Activated CD4-positive, alpha-beta T cell treated with anti-CD3 and anti-CD28 coated beads, Interleukin-2, amount 10 ng/mL, durations not matched to agents 7 days and 5 days (primary cell): Measurements from ENCODE around the gene CLUH. TPM values are rescaled to one million over a fixed set of nuclear protein-coding genes. Genes with fewer than 3 reads are reported as not detected.
"Not testable (repeated sequence)": the region's sequence is repeated elsewhere in the genome, so short reads cannot be mapped to it uniquely, and the experiment has no call there.

ENCODE experiments used
- CTCF ChIA-PET: fragments of 350-600 bp; sonication (Branson Sonifier 250); formaldehyde crosslinking; loops from one replicate; lab custom pipeline; 2021; ENCODE audit warnings: antibody characterized with exemption; lab: Charles Lee
- POLR2A ChIA-PET: fragments of 350-600 bp; sonication (Branson Sonifier 250); formaldehyde crosslinking; loops from one replicate; lab custom pipeline; 2021; ENCODE audit warnings: antibody characterized with exemption; lab: Charles Lee
- DNase-seq: peaks from one replicate; pipeline ENCODE4 v3.0.0-alpha.2; 2020
- H3K27ac Mint-ChIP-seq: one replicate; pipeline ENCODE4 v1.8.0; 2021; ENCODE audit warnings: mild to moderate bottlenecking, moderate library complexity, mixed read lengths
- H3K27me3 Mint-ChIP-seq: one replicate; pipeline ENCODE4 v1.8.0; 2021; ENCODE audit warnings: mixed read lengths
- H3K36me3 Mint-ChIP-seq: one replicate; pipeline ENCODE4 v1.8.0; 2021; ENCODE audit warnings: low read depth, mixed read lengths
- H3K4me1 Mint-ChIP-seq: one replicate; pipeline ENCODE4 v1.8.0; 2021; ENCODE audit warnings: mixed read lengths
- H3K4me3 Mint-ChIP-seq: one replicate; pipeline ENCODE4 v1.8.0; 2021; ENCODE audit warnings: mild to moderate bottlenecking, moderate library complexity, mixed read lengths
- H3K9me3 Mint-ChIP-seq: one replicate; pipeline ENCODE4 v1.8.0; 2021; ENCODE audit warnings: mixed read lengths
- total RNA-seq, 2 experiments: library from RNA; stranded (reverse); gene quantifications; one replicate each; pipeline ENCODE4 v1.2.3, GENCODE V29; 2021

CLUH gene
- total RNA-seq, 2 experiments from 2014 or later: 44.8 to 55.9 TPM

- POLR2A ChIA-PET: interaction anchor here (0.7 kb wide), 1 partner anchor 87 kb away, joined by 8 read pairs; no protein-coding TSS in a partner anchor
These were observed 25.9 kb downstream of the CLUH start for GRCh38 chr17:2685696-2686095.

DNA sequence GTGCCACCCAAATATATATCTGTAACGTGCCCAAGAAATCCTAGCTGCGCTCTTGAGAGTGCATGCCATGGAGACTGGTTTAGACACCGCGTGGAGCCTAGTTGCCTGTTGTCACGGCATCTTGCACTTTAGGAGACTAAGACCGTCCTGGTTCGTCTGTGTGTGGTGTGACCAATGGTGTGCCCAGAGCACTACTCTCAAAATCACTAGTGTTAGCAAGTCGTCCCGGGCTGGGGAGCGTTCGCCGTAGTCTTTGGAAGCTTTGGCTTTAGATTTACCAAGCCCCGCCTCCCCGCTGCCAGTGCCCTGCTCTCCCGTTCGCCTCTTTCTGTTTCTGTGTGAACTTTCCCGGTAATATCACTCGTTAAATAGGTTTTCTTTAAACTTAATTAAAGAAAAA lies 27.0 kb downstream of the CLUH start:
- Mint-ChIP-seq H3K9me3 (no peaks in the 10 kb centered on the region), H3K4me1 (peaks cover 18% of the 10 kb centered on the region), H3K27me3 (no peaks in the 10 kb centered on the region), H3K27ac (peak overlapping the region; percentile 15), H3K36me3 (peaks cover 46% of the 10 kb centered on the region), H3K4me3 (no peak overlapping the region)
- POLR2A ChIA-PET: no interaction called here
- DNase-seq: no peak
- CTCF ChIA-PET: interaction anchor here (0.6 kb wide), 1 partner anchor 20 kb away, joined by 3 read pairs; no protein-coding TSS in a partner anchor

More at GRCh38 chr17:2685696-2686095, 25.9 kb downstream of the CLUH start:
- Mint-ChIP-seq H3K4me1 (peaks cover 18% of the 10 kb centered on the region), H3K9me3 (no peaks in the 10 kb centered on the region), H3K36me3 (peaks cover 38% of the 10 kb centered on the region), H3K27me3 (no peaks in the 10 kb centered on the region), H3K4me3 (no peak overlapping the region), H3K27ac (no peak overlapping the region)
- CTCF ChIA-PET: interaction anchor here (1.7 kb wide), 2 partner anchors 9 to 25 kb away, joined by 5 to 7 read pairs; no protein-coding TSS in a partner anchor
- DNase-seq: no peak

DNA sequence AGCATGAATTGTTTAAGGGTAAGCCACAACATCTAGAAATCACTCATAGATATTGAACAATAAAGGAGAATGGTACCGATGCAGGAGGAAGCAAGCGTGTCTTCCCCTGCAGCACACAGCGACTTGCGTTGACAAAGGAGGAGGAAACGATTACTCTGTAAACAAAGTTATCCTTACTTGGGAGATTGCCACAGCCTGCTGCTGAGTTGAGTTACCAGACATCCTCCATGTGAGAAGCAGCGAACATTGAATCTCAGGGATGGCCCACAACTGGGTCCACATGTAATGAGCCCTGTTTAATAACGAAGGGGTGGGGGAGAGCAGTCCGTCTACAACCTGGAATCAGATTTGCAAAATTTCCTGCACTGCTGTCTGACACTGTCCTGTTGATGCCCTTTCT lies 27.7 kb downstream of the CLUH start:
- ChIA-PET POLR2A (no interaction called here), CTCF (no interaction called here)
- Mint-ChIP-seq H3K27ac (no peak overlapping the region), H3K9me3 (no peaks in the 10 kb centered on the region), H3K4me3 (no peak overlapping the region), H3K36me3 (peaks cover 48% of the 10 kb centered on the region), H3K27me3 (no peaks in the 10 kb centered on the region), H3K4me1 (peaks cover 12% of the 10 kb centered on the region)
- no peak for DNase-seq

- DNase-seq: no peak
- Mint-ChIP-seq H3K27ac (no peak overlapping the region), H3K4me3 (no peak overlapping the region), H3K27me3 (no peaks in the 10 kb centered on the region), H3K4me1 (peaks cover 3% of the 10 kb centered on the region), H3K36me3 (peaks cover 50% of the 10 kb centered on the region), H3K9me3 (no peaks in the 10 kb centered on the region)
- ChIA-PET POLR2A (no interaction called here), CTCF (interaction anchor here (1.5 kb wide), 1 partner anchor 23 kb away, joined by 4 read pairs; no protein-coding TSS in a partner anchor)
These were observed 29.2 kb downstream of the CLUH start for GRCh38 chr17:2682176-2682938.

DNA sequence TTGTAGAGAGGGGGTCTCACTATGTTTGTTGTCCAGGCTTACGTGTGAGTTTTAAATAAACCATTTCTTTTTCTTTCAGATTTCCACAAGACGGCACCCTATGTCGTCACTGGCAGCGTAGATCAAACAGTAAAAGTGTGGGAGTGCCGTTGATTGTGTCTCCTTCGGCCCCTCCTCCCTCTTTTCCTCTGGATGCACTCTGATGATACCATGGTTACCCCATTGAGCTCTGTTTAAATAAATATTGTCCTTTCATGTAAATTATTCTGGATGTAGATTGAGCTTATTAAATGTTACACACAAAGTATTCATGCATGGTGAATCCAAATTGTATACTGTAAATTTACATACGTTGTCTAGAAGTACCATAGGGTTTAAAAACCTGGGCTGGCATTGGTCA lies 29.9 kb downstream of the CLUH start:
- Mint-ChIP-seq H3K4me3 (no peak overlapping the region), H3K27ac (no peak overlapping the region), H3K27me3 (no peaks in the 10 kb centered on the region), H3K4me1 (peaks cover under 1% of the 10 kb centered on the region), H3K36me3 (peaks cover 55% of the 10 kb centered on the region), H3K9me3 (no peaks in the 10 kb centered on the region)
- POLR2A ChIA-PET: no interaction called here
- CTCF ChIA-PET: interaction anchor here (1.5 kb wide), 1 partner anchor 22 kb away, joined by 4 read pairs; no protein-coding TSS in a partner anchor
- DNase-seq: no peak

- POLR2A ChIA-PET: no interaction called here
- DNase-seq: no peak
- Mint-ChIP-seq H3K4me3 (no peak overlapping the region), H3K36me3 (peaks cover 58% of the 10 kb centered on the region), H3K27ac (no peak overlapping the region), H3K27me3 (no peaks in the 10 kb centered on the region), H3K9me3 (no peaks in the 10 kb centered on the region), H3K4me1 (no peaks in the 10 kb centered on the region)
- CTCF ChIA-PET: interaction anchor here (0.6 kb wide), 1 partner anchor 471 kb away, joined by 3 read pairs; no protein-coding TSS in a partner anchor
These were observed 30.6 kb downstream of the CLUH start for GRCh38 chr17:2680961-2681360.

DNA sequence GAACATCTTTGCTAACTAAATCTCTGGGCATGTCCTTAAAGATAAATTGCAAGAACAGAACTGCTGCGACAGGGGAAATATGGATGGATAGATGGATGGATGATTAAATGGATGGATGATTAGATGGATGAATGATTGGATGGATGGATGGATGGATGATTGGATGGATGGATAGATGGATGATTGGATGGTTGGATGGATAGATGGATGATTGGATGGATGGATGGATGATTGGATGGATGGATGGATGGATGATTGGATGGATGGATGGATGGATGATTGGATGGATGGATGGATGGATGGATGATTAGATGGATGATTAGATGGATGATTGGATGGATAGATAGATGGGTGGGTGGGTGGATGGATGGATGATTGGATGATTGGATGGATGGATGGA lies 32.3 kb downstream of the CLUH start:
- H3K9me3 Mint-ChIP-seq, H3K27me3 Mint-ChIP-seq, H3K4me3 Mint-ChIP-seq, CTCF ChIA-PET, POLR2A ChIA-PET, H3K4me1 Mint-ChIP-seq, DNase-seq: not testable (repeated sequence)
- peak overlapping the region; percentile 0 for H3K27ac Mint-ChIP-seq
- peaks cover 66% of the 10 kb centered on the region for H3K36me3 Mint-ChIP-seq

GRCh38 chr17:2672026-2672425 lies 39.5 kb downstream of the CLUH start:
- peaks cover 68% of the 10 kb centered on the region for H3K36me3 Mint-ChIP-seq
- H3K27me3 Mint-ChIP-seq: no peaks in the 10 kb centered on the region
- H3K4me3 Mint-ChIP-seq: no peak overlapping the region
- H3K9me3 Mint-ChIP-seq: peaks cover 2% of the 10 kb centered on the region
- peaks cover 3% of the 10 kb centered on the region for H3K4me1 Mint-ChIP-seq
- CTCF ChIA-PET: no interaction called here
- no peak overlapping the region for H3K27ac Mint-ChIP-seq
- no peak for DNase-seq
- POLR2A ChIA-PET: no interaction called here

DNA sequence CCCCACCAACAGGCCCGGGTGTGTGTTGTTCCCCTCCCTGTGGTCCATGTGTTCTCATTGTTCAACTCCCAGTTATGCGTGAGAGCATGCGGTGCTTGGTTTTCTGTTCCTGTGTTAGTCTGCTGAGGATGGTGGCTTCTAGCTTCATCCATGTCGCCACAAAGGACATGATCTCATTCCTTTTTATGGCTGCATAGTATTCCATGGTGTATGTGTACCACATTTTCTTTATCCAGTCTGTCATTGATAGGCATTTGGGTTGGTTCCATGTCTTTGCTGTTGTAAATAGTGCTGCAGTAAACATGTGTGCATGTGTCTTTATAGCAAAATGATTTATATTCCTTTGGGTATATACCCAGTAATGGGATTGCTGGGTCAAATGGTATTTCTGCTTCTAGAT lies 51.2 kb downstream of the CLUH start:
- POLR2A ChIA-PET, DNase-seq, H3K9me3 Mint-ChIP-seq, H3K27ac Mint-ChIP-seq, H3K4me3 Mint-ChIP-seq, H3K27me3 Mint-ChIP-seq: not testable (repeated sequence)
- H3K4me1 Mint-ChIP-seq: peaks cover 31% of the 10 kb centered on the region
- CTCF ChIA-PET: interaction anchor here (0.6 kb wide), 1 partner anchor 698 kb away, joined by 3 read pairs; no protein-coding TSS in a partner anchor
- peaks cover 24% of the 10 kb centered on the region for H3K36me3 Mint-ChIP-seq

DNA sequence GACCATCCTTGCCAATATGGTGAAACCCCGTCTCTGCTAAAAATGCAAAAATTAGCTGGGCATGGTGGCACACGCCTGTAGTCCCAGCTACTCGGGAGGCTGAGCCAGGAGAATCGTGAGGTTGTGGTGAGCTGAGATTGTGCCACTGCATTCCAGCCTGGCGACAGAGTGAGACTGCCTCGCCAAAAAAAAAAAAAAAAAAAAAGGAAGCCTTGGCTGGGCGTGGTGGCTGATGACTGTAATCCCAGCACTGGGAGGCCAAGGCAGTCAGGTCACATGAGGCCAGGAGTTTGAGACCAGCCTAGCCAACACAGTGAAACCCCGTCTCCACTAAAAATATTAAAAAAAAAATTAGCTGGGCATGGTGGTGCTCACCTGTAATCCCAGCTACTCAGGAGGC lies 52.2 kb downstream of the CLUH start:
- H3K9me3 Mint-ChIP-seq, POLR2A ChIA-PET, DNase-seq, H3K27ac Mint-ChIP-seq, H3K27me3 Mint-ChIP-seq, H3K4me3 Mint-ChIP-seq: not testable (repeated sequence)
- Mint-ChIP-seq H3K36me3 (peaks cover 26% of the 10 kb centered on the region), H3K4me1 (peaks cover 32% of the 10 kb centered on the region)
- CTCF ChIA-PET: interaction anchor here (1.2 kb wide), 1 partner anchor 23 kb away, joined by 4 read pairs; no protein-coding TSS in a partner anchor

DNA sequence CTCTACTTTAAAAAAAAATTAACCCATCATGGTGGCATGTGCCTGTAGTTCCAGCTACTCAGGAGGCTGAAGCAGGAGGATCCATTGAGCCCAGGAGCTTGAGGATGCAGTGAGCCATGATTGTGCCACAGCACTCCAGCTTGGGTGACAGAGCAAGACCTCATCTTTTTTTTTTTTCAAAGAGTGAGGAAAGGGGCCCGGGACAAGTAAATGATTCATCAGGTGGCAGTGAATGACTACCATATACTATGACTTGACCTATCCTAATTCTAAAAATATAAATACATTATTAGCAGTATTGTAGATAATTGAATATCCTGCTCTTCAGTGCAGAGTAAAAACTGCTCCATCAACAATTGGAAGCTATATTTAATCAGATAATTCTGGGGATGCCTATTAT lies 55.3 kb downstream of the CLUH start:
- ChIA-PET POLR2A (no interaction called here), CTCF (interaction anchor here (0.6 kb wide), 1 partner anchor 767 kb away, joined by 3 read pairs; no protein-coding TSS in a partner anchor)
- Mint-ChIP-seq H3K4me1 (peaks cover 29% of the 10 kb centered on the region), H3K36me3 (peaks cover 41% of the 10 kb centered on the region), H3K4me3 (no peak overlapping the region), H3K27me3 (no peaks in the 10 kb centered on the region), H3K27ac (no peak overlapping the region), H3K9me3 (peaks cover 12% of the 10 kb centered on the region)
- DNase-seq: no peak

- POLR2A ChIA-PET: no interaction called here
These were observed 56.0 kb downstream of the CLUH start for GRCh38 chr17:2655546-2655945.

GRCh38 chr17:2652911-2653310 lies 58.7 kb downstream of the CLUH start:
- peaks cover 44% of the 10 kb centered on the region for H3K36me3 Mint-ChIP-seq
- DNase-seq, POLR2A ChIA-PET, H3K27me3 Mint-ChIP-seq, CTCF ChIA-PET, H3K4me3 Mint-ChIP-seq, H3K9me3 Mint-ChIP-seq: not testable (repeated sequence)
- peak overlapping the region; percentile 19 for H3K27ac Mint-ChIP-seq
- peaks cover 15% of the 10 kb centered on the region for H3K4me1 Mint-ChIP-seq

More at GRCh38 chr17:2655546-2655945, 56.0 kb downstream of the CLUH start:
- H3K27me3 Mint-ChIP-seq: no peaks in the 10 kb centered on the region
- H3K36me3 Mint-ChIP-seq: peaks cover 41% of the 10 kb centered on the region
- H3K4me3 Mint-ChIP-seq: no peak overlapping the region
- no peak for DNase-seq
- CTCF ChIA-PET: interaction anchor here (0.6 kb wide), 1 partner anchor 767 kb away, joined by 3 read pairs; no protein-coding TSS in a partner anchor
- peak overlapping the region; percentile 17 for H3K27ac Mint-ChIP-seq
- H3K9me3 Mint-ChIP-seq: peaks cover 12% of the 10 kb centered on the region
- H3K4me1 Mint-ChIP-seq: peaks cover 25% of the 10 kb centered on the region
